Testis (tissue), 3 donors: Measurements from ENCODE around the gene RAB3GAP2. TPM values are rescaled to one million over a fixed set of nuclear protein-coding genes. Genes with fewer than 3 reads are reported as not detected.
"Not testable (repeated sequence)": the region's sequence is repeated elsewhere in the genome, so short reads cannot be mapped to it uniquely, and the experiment has no call there.

Source experiments
- DNase-seq: peaks from one replicate; pipeline ENCODE4 v3.0.0-alpha.2; 2019
- H3K27ac ChIP-seq, 2 donors: fragments of 200-600 bp; sonication (generic); one replicate each; pipeline ENCODE4 v1.5.1; 2019
- H3K27me3 ChIP-seq: fragments of 200-600 bp; sonication (generic); one replicate; pipeline ENCODE4 v1.5.1; 2019
- H3K36me3 ChIP-seq: fragments of 200-600 bp; sonication (generic); one replicate; pipeline ENCODE4 v1.5.1; 2017; ENCODE audit warnings: low read depth; ENCODE audit errors: missing control alignments
- H3K4me1 ChIP-seq: fragments of 200-600 bp; sonication (generic); one replicate; pipeline ENCODE4 v1.5.1; 2019
- H3K4me3 ChIP-seq, 2 donors: fragments of 200-600 bp; sonication (generic); one replicate each; pipeline ENCODE4 v1.5.1; 2017 to 2019
- H3K9me3 ChIP-seq: fragments of 200-600 bp; sonication (generic); one replicate; pipeline ENCODE4 v1.5.1; 2017
- CTCF ChIP-seq, 3 experiments: fragments of 450-650 bp in 2 of 3; fragments of 200-600 bp in 1 of 3; sonication (generic) in 1 of 3; IDR thresholded peaks; one replicate each; pipeline ENCODE4 v1.5.1; 2016 to 2019; ENCODE audit warnings: antibody characterized with exemption in 3 of 3, mild to moderate bottlenecking in 2 of 3, moderate library complexity in 1 of 3
- POLR2A ChIP-seq: fragments of 450-650 bp; IDR thresholded peaks from one replicate; pipeline ENCODE4 v1.6.1; 2017; ENCODE audit warnings: antibody characterized with exemption, mild to moderate bottlenecking, moderate library complexity
- WGBS, 2 donors: methylation state at CpG; one replicate each; pipeline ENCODE4 v1.1.5; 2018; 5-methylcytosine and 5-hydroxymethylcytosine counted together
- intact Hi-C: fragments of 100-400 bp; cut with DNase I; formaldehyde crosslinking; loops from one replicate; pipeline ENCODE4 v1.15.1; 2023; ENCODE audit warnings: low total_unique reads
- polyA plus RNA-seq: library from polyadenylated mRNA; stranded (reverse); fragments of 350-450 nt; fragmentation: Illumina TruSeq; extraction: RNeasy Lipid Tissue Mini Kit (QIAGEN cat#74804); gene quantifications from one replicate; pipeline ENCODE4 v1.2.3, GENCODE V29; 2014; ENCODE audit warnings: low read depth, low replicate concordance; ENCODE audit not compliant: insufficient read depth
- total RNA-seq, 2 donors: library from RNA; depleted of rRNA; stranded (reverse); fragments of >200 nt; gene quantifications; one replicate each; pipeline ENCODE4 v1.2.3, GENCODE V29; 2016

RAB3GAP2 gene
- total and polyA plus RNA-seq, 3 donors from 2014 or later = 17.9 to 28.7 (median 24.6) TPM

- no peaks in the 10 kb centered on the region for H3K4me1 ChIP-seq
- intact Hi-C loops = no loop called here
- no peak for TF ChIP-seq CTCF (IDR thresholded peaks at IDR 0.05)
- no peak for TF ChIP-seq POLR2A
- no peak overlapping the region for H3K4me3 ChIP-seq
- 89% methylated on average over 4 of the region's 4 CpGs for WGBS, 2 donors
- no peaks in the 10 kb centered on the region for H3K9me3 ChIP-seq
- no peak overlapping the region for H3K27ac ChIP-seq
- H3K27me3 ChIP-seq = no peaks in the 10 kb centered on the region
- no peak for DNase-seq
- no peaks in the 10 kb centered on the region for H3K36me3 ChIP-seq
Observed at GRCh38 chr1:220166853-220167252, 105.4 kb downstream of the RAB3GAP2 start.

GRCh38 chr1:220164517-220164916 is 107.7 kb downstream of the RAB3GAP2 start:
- 74 to 75% methylated on average over 2 of the region's 2 CpGs for WGBS, 2 donors
- H3K4me3 ChIP-seq = no peak overlapping the region
- no peak overlapping the region for H3K27ac ChIP-seq
- no peaks in the 10 kb centered on the region for H3K4me1 ChIP-seq
- no peaks in the 10 kb centered on the region for H3K9me3 ChIP-seq
- no peaks in the 10 kb centered on the region for H3K27me3 ChIP-seq
- intact Hi-C loops = no loop called here
- no peaks in the 10 kb centered on the region for H3K36me3 ChIP-seq
- no peak for TF ChIP-seq POLR2A
- TF ChIP-seq CTCF (IDR thresholded peaks at IDR 0.05) = no peak
- no peak for DNase-seq

- DNase-seq = no peak
- TF ChIP-seq CTCF (IDR thresholded peaks at IDR 0.05) (no peak), POLR2A (no peak)
- H3K4me3 ChIP-seq = no peak overlapping the region
- no peaks in the 10 kb centered on the region for H3K9me3 ChIP-seq
- WGBS, 2 donors = 80 to 95% methylated on average over 1 of the region's 1 CpG
- H3K27ac ChIP-seq = no peak overlapping the region
- no peaks in the 10 kb centered on the region for H3K4me1 ChIP-seq
- intact Hi-C loops = no loop called here
- no peaks in the 10 kb centered on the region for H3K36me3 ChIP-seq
- H3K27me3 ChIP-seq = no peaks in the 10 kb centered on the region
Observed at GRCh38 chr1:220164116-220164515, 108.1 kb downstream of the RAB3GAP2 start.

GRCh38 chr1:220160027-220160426 is 112.2 kb downstream of the RAB3GAP2 start:
- Histone ChIP-seq H3K9me3 (no peaks in the 10 kb centered on the region), H3K27me3 (no peaks in the 10 kb centered on the region), H3K36me3 (no peaks in the 10 kb centered on the region), H3K4me3 (no peak overlapping the region), H3K27ac (no peak overlapping the region), H3K4me1 (no peaks in the 10 kb centered on the region)
- DNase-seq = no peak
- intact Hi-C loops = no loop called here
- TF ChIP-seq POLR2A = no peak
- TF ChIP-seq CTCF (IDR thresholded peaks at IDR 0.05) = no peak
- WGBS, 2 donors = 97% methylated on average over 1 of the region's 1 CpG

GRCh38 chr1:220159041-220159440 is 113.2 kb downstream of the RAB3GAP2 start:
- DNase-seq = no peak
- Histone ChIP-seq H3K27me3 (no peaks in the 10 kb centered on the region), H3K4me1 (no peaks in the 10 kb centered on the region), H3K36me3 (no peaks in the 10 kb centered on the region), H3K9me3 (no peaks in the 10 kb centered on the region), H3K4me3 (no peak overlapping the region), H3K27ac (no peak overlapping the region)
- intact Hi-C loops = no loop called here
- TF ChIP-seq CTCF (IDR thresholded peaks at IDR 0.05) (no peak), POLR2A (no peak)
- 92 to 97% methylated on average over 3 of the region's 3 CpGs for WGBS, 2 donors

- intact Hi-C loops = not testable (repeated sequence)
Observed at GRCh38 chr1:220158530-220158929, 113.7 kb downstream of the RAB3GAP2 start.

More at GRCh38 chr1:220158530-220158929, 113.7 kb downstream of the RAB3GAP2 start:
- not testable (repeated sequence) for H3K9me3 ChIP-seq, H3K4me3 ChIP-seq, H3K4me1 ChIP-seq, DNase-seq, H3K36me3 ChIP-seq, H3K27me3 ChIP-seq, H3K27ac ChIP-seq
- 89 to 97% methylated on average over 6 to 7 of the region's 7 CpGs for WGBS, 2 donors
